Breast epithelium (tissue), 3 donors: Measurements from ENCODE around the gene RFPL2.

Experiments
- POLR2A ChIP-seq: fragments of 450-650 bp; IDR thresholded peaks from one replicate; pipeline ENCODE4 v1.6.1; 2016; ENCODE audit warnings: antibody characterized with exemption, mild to moderate bottlenecking, moderate library complexity
- POLR2AphosphoS5 ChIP-seq, 3 donors: sonication (generic); formaldehyde crosslinking; IDR thresholded peaks; one replicate each; pipeline ENCODE4 v1.6.1; 2017; ENCODE audit warnings: antibody characterized with exemption in 3 of 3
- TF ChIP-seq, protein P1 (sequence below), 3 donors: fragments of 450-650 bp; IDR thresholded peaks; one replicate each; pipeline ENCODE4 v1.5.1; 2016 to 2017; ENCODE audit warnings: antibody characterized with exemption in 3 of 3, mild to moderate bottlenecking in 3 of 3, moderate library complexity in 3 of 3

DNA sequence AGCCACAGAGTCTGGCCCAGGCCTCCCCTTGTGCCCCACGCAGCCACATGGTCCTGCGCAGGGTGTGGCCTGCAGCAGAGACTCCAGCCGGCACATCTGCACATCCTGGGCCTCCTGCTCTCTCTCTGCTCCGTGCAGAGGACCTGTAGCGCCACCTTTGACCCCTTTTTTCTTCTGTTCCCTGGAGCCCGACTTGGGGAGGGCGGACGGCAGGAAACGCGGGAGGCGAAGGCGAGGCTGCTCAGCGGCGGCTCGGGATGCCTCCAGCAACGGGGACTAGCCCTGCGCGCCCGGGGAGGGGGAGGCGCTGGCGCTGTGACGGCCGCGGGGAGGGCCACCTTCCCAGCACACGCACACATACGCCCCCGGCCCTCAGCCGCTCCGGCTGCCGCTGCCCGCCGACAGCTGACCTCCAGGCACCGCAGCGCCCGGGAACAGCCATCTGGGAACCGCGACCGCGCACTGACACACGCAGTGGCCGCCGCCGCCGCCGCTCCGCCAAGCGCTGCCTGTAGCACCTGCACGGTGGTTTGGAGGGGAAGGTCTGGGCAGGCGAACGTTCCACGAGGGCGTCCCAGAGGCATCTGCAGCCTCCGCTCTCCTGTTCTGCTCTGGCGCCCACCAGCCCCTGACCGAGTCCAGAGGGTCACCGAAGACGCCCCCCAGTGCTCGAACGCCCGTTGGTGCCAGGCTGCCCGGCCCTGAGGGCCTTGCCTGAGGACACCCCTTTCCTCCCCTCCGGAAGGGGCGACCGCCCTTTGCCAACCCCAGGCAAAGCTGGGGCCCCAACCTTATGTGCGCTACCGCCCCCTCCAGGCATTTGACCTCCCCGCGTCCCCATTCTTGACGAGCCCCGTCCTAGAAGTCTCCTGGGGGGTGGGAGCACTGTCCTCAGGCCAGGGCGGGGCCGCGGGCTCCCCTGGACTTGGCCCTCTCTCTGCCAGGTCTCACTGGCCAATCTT lies 28.9 kb downstream of the RFPL2 start:
- no peak for TF ChIP-seq POLR2A
- TF ChIP-seq, protein P1, sequence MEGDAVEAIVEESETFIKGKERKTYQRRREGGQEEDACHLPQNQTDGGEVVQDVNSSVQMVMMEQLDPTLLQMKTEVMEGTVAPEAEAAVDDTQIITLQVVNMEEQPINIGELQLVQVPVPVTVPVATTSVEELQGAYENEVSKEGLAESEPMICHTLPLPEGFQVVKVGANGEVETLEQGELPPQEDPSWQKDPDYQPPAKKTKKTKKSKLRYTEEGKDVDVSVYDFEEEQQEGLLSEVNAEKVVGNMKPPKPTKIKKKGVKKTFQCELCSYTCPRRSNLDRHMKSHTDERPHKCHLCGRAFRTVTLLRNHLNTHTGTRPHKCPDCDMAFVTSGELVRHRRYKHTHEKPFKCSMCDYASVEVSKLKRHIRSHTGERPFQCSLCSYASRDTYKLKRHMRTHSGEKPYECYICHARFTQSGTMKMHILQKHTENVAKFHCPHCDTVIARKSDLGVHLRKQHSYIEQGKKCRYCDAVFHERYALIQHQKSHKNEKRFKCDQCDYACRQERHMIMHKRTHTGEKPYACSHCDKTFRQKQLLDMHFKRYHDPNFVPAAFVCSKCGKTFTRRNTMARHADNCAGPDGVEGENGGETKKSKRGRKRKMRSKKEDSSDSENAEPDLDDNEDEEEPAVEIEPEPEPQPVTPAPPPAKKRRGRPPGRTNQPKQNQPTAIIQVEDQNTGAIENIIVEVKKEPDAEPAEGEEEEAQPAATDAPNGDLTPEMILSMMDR (IDR thresholded peaks at IDR 0.05): no peak
- no peak for TF ChIP-seq POLR2AphosphoS5 (IDR thresholded peaks at IDR 0.05)
